Breast epithelium (tissue), 3 donors: ENCODE data around the gene C6orf120.

Experiments used
- CTCF ChIP-seq, 3 donors: fragments of 450-650 bp; IDR thresholded peaks; one replicate each; pipeline ENCODE4 v1.5.1; 2016 to 2017; ENCODE audit warnings: antibody characterized with exemption in 3 of 3, mild to moderate bottlenecking in 3 of 3, moderate library complexity in 3 of 3
- POLR2A ChIP-seq: fragments of 450-650 bp; IDR thresholded peaks from one replicate; pipeline ENCODE4 v1.6.1; 2016; ENCODE audit warnings: antibody characterized with exemption, mild to moderate bottlenecking, moderate library complexity
- POLR2AphosphoS5 ChIP-seq, 3 donors: sonication (generic); formaldehyde crosslinking; IDR thresholded peaks; one replicate each; pipeline ENCODE4 v1.6.1; 2017; ENCODE audit warnings: antibody characterized with exemption in 3 of 3

GRCh38 chr6:169752074-169752623 is 50.2 kb downstream of the C6orf120 start:
- TF ChIP-seq CTCF (IDR thresholded peaks at IDR 0.05) (no peak), POLR2AphosphoS5 (IDR thresholded peaks at IDR 0.05) (no peak), POLR2A (no peak)
